GM12878 (cell line): ENCODE data around the gene PGF.

Source experiments
- ASH2L ChIP-seq: fragments of 300-600, 200-600 bp; sonication (generic); IDR thresholded peaks from 2 replicates; pipeline ENCODE4 v1.6.1; 2017; ENCODE audit warnings: low read depth, mild to moderate bottlenecking, borderline replicate concordance
- CBFB ChIP-seq: IDR thresholded peaks from 2 replicates; pipeline ENCODE4 v1.6.1; 2016; ENCODE audit warnings: antibody characterized with exemption, low read depth
- CEBPB ChIP-seq, 2 experiments: fragments of 150-350 bp in 1 of 2; IDR thresholded peaks; 2 replicates each; pipeline ENCODE4 v1.6.1; 2012 to 2014; ENCODE audit warnings: low read depth in 2 of 2, low read length in 2 of 2, borderline replicate concordance in 1 of 2, inconsistent platforms in 1 of 2
- CREM ChIP-seq: IDR thresholded peaks from 2 replicates; pipeline ENCODE4 v1.6.1; 2014; ENCODE audit warnings: antibody characterized with exemption, low read depth
- CTCF ChIP-seq, 3 experiments: IDR thresholded peaks in 2 of 3; conservative IDR thresholded peaks in 1 of 3; 2 replicates each; pipeline ENCODE4 v1.5.1; 2011; ENCODE audit warnings: low read depth in 3 of 3, low read length in 3 of 3, mild to moderate bottlenecking in 3 of 3, control low read depth in 2 of 3, moderate library complexity in 2 of 3, inconsistent platforms in 1 of 3, mixed read lengths in 1 of 3; ENCODE audit not compliant: control insufficient read depth in 2 of 3, insufficient read depth in 1 of 3; ENCODE audit errors: extremely low read depth in 1 of 3
- ETV6 ChIP-seq, 2 experiments: fragments of 450-650 bp in 1 of 2; IDR thresholded peaks in 1 of 2; conservative IDR thresholded peaks in 1 of 2; 2 replicates each; pipeline ENCODE4 v1.6.1; 2014; ENCODE audit warnings: antibody characterized with exemption in 1 of 2, borderline replicate concordance in 1 of 2, low read depth in 1 of 2, mild to moderate bottlenecking in 1 of 2, moderate library complexity in 1 of 2
- SIN3A ChIP-seq: IDR thresholded peaks from 2 replicates; pipeline ENCODE4 v1.6.1; 2012; ENCODE audit warnings: low read depth, low read length, improper control_type of control experiment
- SP1 ChIP-seq: IDR thresholded peaks from one replicate; pipeline ENCODE4 v1.6.1; 2011; ENCODE audit warnings: low read depth, low read length
- TF ChIP-seq, protein P1 (sequence below): fragments of 450-650 bp; IDR thresholded peaks from 2 replicates; pipeline ENCODE4 v1.6.1; 2018; ENCODE audit warnings: mild to moderate bottlenecking, low read depth, moderate library complexity; ENCODE audit not compliant: partially characterized antibody

GRCh38 chr14:74962046-74962445 is 6.6 kb upstream of the PGF start:
- TF ChIP-seq ASH2L (no peak), SIN3A (no peak), SP1 (no peak), CREM (no peak), CBFB (no peak), CEBPB (IDR thresholded peaks at IDR 0.05; ENCODE audit: borderline replicate concordance in 1 of 2, low read depth in 2 of 2, low read length in 2 of 2) (no peak), ETV6 (conservative IDR thresholded peaks at IDR 0.05 in 1 of 2, IDR thresholded peaks at IDR 0.05 in 1 of 2; ENCODE audit: borderline replicate concordance in 1 of 2, low read depth in 1 of 2) (no peak), CTCF (IDR thresholded peaks at IDR 0.05 in 2 of 3, conservative IDR thresholded peaks at IDR 0.05 in 1 of 3; ENCODE audit: control insufficient read depth in 2 of 3, extremely low read depth in 1 of 3, insufficient read depth in 1 of 3, low read depth in 3 of 3, low read length in 3 of 3) (no peak)
- TF ChIP-seq, protein P1, sequence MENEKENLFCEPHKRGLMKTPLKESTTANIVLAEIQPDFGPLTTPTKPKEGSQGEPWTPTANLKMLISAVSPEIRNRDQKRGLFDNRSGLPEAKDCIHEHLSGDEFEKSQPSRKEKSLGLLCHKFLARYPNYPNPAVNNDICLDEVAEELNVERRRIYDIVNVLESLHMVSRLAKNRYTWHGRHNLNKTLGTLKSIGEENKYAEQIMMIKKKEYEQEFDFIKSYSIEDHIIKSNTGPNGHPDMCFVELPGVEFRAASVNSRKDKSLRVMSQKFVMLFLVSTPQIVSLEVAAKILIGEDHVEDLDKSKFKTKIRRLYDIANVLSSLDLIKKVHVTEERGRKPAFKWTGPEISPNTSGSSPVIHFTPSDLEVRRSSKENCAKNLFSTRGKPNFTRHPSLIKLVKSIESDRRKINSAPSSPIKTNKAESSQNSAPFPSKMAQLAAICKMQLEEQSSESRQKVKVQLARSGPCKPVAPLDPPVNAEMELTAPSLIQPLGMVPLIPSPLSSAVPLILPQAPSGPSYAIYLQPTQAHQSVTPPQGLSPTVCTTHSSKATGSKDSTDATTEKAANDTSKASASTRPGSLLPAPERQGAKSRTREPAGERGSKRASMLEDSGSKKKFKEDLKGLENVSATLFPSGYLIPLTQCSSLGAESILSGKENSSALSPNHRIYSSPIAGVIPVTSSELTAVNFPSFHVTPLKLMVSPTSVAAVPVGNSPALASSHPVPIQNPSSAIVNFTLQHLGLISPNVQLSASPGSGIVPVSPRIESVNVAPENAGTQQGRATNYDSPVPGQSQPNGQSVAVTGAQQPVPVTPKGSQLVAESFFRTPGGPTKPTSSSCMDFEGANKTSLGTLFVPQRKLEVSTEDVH = no peak
